ENCODE measurements around the gene SCT.

- TF ChIP-seq, protein P1, sequence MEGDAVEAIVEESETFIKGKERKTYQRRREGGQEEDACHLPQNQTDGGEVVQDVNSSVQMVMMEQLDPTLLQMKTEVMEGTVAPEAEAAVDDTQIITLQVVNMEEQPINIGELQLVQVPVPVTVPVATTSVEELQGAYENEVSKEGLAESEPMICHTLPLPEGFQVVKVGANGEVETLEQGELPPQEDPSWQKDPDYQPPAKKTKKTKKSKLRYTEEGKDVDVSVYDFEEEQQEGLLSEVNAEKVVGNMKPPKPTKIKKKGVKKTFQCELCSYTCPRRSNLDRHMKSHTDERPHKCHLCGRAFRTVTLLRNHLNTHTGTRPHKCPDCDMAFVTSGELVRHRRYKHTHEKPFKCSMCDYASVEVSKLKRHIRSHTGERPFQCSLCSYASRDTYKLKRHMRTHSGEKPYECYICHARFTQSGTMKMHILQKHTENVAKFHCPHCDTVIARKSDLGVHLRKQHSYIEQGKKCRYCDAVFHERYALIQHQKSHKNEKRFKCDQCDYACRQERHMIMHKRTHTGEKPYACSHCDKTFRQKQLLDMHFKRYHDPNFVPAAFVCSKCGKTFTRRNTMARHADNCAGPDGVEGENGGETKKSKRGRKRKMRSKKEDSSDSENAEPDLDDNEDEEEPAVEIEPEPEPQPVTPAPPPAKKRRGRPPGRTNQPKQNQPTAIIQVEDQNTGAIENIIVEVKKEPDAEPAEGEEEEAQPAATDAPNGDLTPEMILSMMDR (IDR thresholded peaks at IDR 0.05; ENCODE audit: low read depth, low read length) = no peak
- TF ChIP-seq EZH2phosphoT487 (IDR thresholded peaks at IDR 0.05; ENCODE audit: low read depth) = no peak
These were observed 46.9 kb upstream of the SCT start for GRCh38 chr11:673866-674265.

Data from OCI-LY3 (cell line).